LNCaP clone FGC (cell line): ENCODE data around the gene OTP.
A peak's percentile ranks its signal among the peaks of the same experiment; 100 is the strongest.

ENCODE experiments used
- DNase-seq: peaks from one replicate; pipeline ENCODE4 v3.0.0-alpha.2; 2011; ENCODE audit warnings: low read depth
- H3K4me3 ChIP-seq: 2 replicates; pipeline ENCODE4 v1.5.1; 2011; ENCODE audit warnings: mild to moderate bottlenecking, low read depth, low read length, control low read depth
- TF ChIP-seq, protein P1 (sequence below): IDR thresholded peaks from 2 replicates; pipeline ENCODE4 v1.5.1; 2012; ENCODE audit warnings: mild to moderate bottlenecking; ENCODE audit not compliant: control insufficient read depth, insufficient read depth; ENCODE audit errors: extremely low read depth

OTP gene

GRCh38 chr5:77658662-77659061, 20.1 kb upstream of the OTP start:
- H3K4me3 ChIP-seq: no peak overlapping the region
- TF ChIP-seq, protein P1, sequence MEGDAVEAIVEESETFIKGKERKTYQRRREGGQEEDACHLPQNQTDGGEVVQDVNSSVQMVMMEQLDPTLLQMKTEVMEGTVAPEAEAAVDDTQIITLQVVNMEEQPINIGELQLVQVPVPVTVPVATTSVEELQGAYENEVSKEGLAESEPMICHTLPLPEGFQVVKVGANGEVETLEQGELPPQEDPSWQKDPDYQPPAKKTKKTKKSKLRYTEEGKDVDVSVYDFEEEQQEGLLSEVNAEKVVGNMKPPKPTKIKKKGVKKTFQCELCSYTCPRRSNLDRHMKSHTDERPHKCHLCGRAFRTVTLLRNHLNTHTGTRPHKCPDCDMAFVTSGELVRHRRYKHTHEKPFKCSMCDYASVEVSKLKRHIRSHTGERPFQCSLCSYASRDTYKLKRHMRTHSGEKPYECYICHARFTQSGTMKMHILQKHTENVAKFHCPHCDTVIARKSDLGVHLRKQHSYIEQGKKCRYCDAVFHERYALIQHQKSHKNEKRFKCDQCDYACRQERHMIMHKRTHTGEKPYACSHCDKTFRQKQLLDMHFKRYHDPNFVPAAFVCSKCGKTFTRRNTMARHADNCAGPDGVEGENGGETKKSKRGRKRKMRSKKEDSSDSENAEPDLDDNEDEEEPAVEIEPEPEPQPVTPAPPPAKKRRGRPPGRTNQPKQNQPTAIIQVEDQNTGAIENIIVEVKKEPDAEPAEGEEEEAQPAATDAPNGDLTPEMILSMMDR: no peak

DNA sequence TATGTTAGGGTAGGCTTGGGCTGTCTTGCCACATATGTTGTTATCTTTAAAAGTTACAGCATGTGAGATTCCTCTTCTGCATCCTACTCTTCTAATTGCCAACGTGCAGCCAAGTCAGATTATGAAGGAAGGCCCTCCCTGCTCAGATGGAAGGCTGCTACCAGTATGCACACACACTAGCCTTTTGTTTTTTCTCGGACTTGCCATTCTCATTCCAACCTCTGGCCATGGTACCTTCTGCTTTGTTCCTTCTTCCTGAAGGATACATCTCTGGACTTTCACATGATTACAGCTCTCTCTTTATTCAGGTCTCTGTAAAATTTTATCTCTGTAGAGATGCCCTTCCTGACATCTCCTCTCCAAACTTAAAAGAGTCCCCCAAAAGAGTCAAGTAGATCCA, 12.8 kb upstream of the OTP start:
- H3K4me3 ChIP-seq: no peak overlapping the region
- TF ChIP-seq, protein P1: no peak
- no peak for DNase-seq

More at GRCh38 chr5:77658662-77659061, 20.1 kb upstream of the OTP start:
- DNase-seq: no peak

DNA sequence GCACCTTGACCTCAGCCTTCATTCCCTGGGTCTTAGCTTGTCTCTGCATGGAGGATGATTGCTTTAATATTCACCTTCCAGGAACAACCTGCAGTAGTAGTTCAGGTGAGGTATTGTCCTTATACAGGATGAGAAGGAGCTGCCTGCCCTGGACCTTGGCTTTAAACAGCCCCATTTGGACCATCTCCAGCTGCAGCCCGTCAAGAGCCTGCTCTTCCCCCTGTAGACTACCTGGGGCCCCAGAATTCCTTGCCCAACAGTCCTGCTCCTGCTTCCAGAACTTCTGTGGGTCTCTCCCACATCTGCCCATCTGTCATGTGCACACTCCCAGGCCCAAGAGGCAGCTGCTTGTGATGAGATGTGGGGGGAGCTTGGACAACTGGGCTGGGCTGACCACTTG, 12.2 kb upstream of the OTP start:
- DNase-seq: no peak
- TF ChIP-seq, protein P1: no peak

DNA sequence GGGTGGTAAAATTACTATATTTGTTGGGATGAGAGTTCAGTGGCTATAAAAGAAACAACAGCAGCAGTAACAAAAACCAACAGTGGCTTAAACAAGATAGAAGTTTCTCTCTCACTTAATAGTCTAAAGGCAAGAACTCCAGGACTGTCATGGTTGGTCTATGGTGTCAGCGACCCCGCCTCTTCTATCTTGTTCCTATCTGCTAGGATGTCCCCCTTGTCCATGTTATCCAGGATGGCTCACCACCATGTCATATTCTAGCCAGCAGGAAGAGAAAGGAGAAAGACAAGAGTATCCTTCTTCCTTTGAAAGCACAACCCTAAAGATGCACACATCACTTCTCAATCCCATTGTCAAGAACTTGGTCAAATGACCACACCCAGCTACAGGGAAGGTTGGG, 11.3 kb upstream of the OTP start:
- DNase-seq: no peak
- no peak overlapping the region for H3K4me3 ChIP-seq
- TF ChIP-seq, protein P1: no peak

More for the DNA sequence above, 12.2 kb upstream of the OTP start:
- no peak overlapping the region for H3K4me3 ChIP-seq

DNA sequence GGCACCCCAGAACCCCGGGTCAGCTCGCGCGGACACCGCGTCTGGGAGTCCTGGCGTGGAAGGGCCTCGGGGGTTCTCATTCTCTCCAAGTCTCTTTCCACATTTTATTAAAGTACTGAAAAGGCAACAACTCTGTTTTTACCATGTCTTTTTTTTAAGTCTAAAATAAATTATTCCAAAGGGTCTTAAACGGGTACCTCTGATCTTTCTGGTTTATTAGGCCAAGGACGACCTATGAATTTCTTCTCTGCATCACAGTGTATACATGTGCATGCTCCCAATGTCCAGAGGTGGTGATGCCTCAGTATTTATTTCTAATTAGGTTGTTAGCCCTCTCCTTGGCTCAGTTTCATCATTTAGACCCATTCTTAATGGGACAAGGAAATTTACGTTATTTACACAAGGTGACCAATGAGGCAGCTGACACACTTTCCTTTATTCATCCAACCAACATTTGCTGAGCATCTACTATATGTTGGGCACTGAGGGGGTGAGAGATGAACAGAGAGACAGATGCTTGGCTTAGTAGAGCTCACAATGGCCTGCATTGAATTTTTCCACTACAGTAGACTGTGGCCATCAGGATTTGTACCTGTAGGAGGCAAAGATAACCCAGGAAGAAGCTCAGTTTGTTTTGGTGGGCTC, 7.6 kb upstream of the OTP start:
- no peak overlapping the region for H3K4me3 ChIP-seq
- TF ChIP-seq, protein P1: no peak
- no peak for DNase-seq

DNA sequence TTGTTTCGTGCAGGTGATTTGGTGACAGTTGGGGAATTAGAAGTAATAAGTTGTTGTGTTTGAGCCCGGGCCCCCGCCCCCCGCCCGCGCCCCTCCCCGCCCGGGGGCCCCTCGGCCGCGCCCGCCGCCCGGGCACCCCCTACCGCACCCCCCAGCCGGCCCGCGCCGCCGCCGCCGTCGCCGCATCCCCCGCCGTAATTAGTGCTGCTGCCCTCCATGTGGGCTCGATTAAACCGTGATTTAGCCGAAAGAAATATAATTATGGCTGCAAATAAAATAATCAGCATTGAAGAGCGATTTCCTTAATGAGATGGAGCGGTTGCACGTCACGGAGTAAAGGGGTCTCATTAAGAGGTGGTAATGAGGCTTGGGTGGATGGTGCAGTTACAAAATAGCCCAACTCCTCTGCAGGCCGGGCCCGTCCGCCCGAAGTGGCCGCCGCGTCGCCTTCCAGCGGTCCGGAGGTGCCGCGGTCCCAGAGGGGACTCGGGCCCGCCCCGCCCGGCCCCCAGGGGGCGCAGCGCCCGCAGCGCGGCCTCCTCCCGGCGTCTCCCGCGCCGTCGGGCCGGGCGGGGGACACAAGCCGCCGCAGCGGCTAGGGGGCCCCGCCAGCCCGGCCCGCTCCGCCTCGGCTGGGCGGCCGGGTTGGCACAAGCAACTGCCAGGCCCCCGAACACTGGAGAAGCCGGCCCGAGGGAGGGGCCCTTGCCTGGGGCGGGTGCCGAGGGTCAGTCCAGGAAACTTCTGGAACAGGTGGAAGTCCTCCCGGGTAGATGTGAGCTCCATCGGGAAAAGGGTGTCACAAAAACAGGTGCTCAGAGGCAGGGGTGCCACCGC, 6.9 kb upstream of the OTP start:
- H3K4me3 ChIP-seq: peak overlapping the region; percentile 38
- no peak for DNase-seq

More for the DNA sequence above, 6.9 kb upstream of the OTP start:
- TF ChIP-seq, protein P1: peak; percentile 73
